NB4 (cell line): ENCODE results near the gene GLP1R.

ENCODE experiments used
- DNase-seq: peaks from one replicate; pipeline ENCODE4 v3.0.0; 2010; ENCODE audit warnings: low read depth
- H3K4me3 ChIP-seq: one replicate; pipeline ENCODE4 v1.5.1; 2011; ENCODE audit warnings: mild to moderate bottlenecking, low read depth, low read length, moderate library complexity
- CTCF ChIP-seq: IDR thresholded peaks from one replicate; pipeline ENCODE4 v1.5.1; 2012; ENCODE audit warnings: low read depth, low read length
- MAX ChIP-seq: IDR thresholded peaks from 2 replicates; pipeline ENCODE4 v1.6.1; 2011; ENCODE audit warnings: low read depth, low read length
- MYC ChIP-seq: IDR thresholded peaks from 2 replicates; pipeline ENCODE4 v1.6.1; 2011; ENCODE audit warnings: low read depth, low read length
- POLR2A ChIP-seq: IDR thresholded peaks from 2 replicates; pipeline ENCODE4 v1.6.1; 2011; ENCODE audit warnings: mild to moderate bottlenecking; ENCODE audit not compliant: insufficient read length; ENCODE audit errors: extremely low read depth

GLP1R gene

GRCh38 chr6:39076623-39077535 is 28.3 kb downstream of the GLP1R start:
- H3K4me3 ChIP-seq: no peak overlapping the region
- TF ChIP-seq MAX (no peak), MYC (no peak)
- no peak for DNase-seq

GRCh38 chr6:39077882-39078594 is 29.5 kb downstream of the GLP1R start:
- TF ChIP-seq POLR2A (no peak), MAX (no peak), MYC (no peak), CTCF (no peak)
- no peak for DNase-seq
- no peak overlapping the region for H3K4me3 ChIP-seq

- no peak overlapping the region for H3K4me3 ChIP-seq
- no peak for DNase-seq
- TF ChIP-seq MAX: no peak
- no peak for TF ChIP-seq CTCF
- TF ChIP-seq POLR2A: no peak
- no peak for TF ChIP-seq MYC
Measured at GRCh38 chr6:39078695-39079094, 30.1 kb downstream of the GLP1R start.

- DNase-seq: no peak
- no peak overlapping the region for H3K4me3 ChIP-seq
- TF ChIP-seq MYC (no peak), POLR2A (no peak), MAX (no peak), CTCF (no peak)
Measured at GRCh38 chr6:39079197-39080125, 30.9 kb downstream of the GLP1R start.

GRCh38 chr6:39080246-39080875 is 31.8 kb downstream of the GLP1R start:
- TF ChIP-seq MAX (no peak), POLR2A (no peak), CTCF (no peak), MYC (no peak)
- H3K4me3 ChIP-seq: no peak overlapping the region
- DNase-seq: no peak
